K562 (cell line): ENCODE results near the gene IL27RA. TPM values are rescaled to one million over a fixed set of nuclear protein-coding genes. Genes with fewer than 3 reads are reported as not detected.
A peak's percentile ranks its signal among the peaks of the same experiment; 100 is the strongest.

Experiments used
- GTF2A2 ChIP-seq: IDR thresholded peaks from 2 replicates; pipeline ENCODE4 v1.6.1; 2016; ENCODE audit warnings: mild to moderate bottlenecking, missing genetic modification characterization, missing compliant biosample characterization
- KDM1A ChIP-seq, 2 experiments: fragments of 450-650 bp; IDR thresholded peaks; 2 replicates each; pipeline ENCODE4 v1.6.1; 2016; ENCODE audit warnings: mild to moderate bottlenecking in 2 of 2
- PURB ChIP-seq: sonication (generic); formaldehyde crosslinking; IDR thresholded peaks from 2 replicates; pipeline ENCODE4 v1.9.0; 2021; ENCODE audit warnings: low read depth, mild to moderate bottlenecking, missing genetic modification reagents
- ZKSCAN8 ChIP-seq: fragments of 200-800 bp; sonication (Bioruptor generic); IDR thresholded peaks from 2 replicates; pipeline ENCODE4 v1.6.1; 2016; ENCODE audit warnings: missing genetic modification characterization, missing compliant biosample characterization
- ZNF263 ChIP-seq: sonication (generic); formaldehyde crosslinking; IDR thresholded peaks from 2 replicates; pipeline ENCODE4 v1.8.0; 2022; ENCODE audit warnings: mild to moderate bottlenecking, missing genetic modification reagents, borderline replicate concordance
- ZNF589 ChIP-seq: fragments of 200-800 bp; sonication (Bioruptor generic); IDR thresholded peaks from 2 replicates; pipeline ENCODE4 v1.6.1; 2016; ENCODE audit warnings: low read depth, missing genetic modification characterization, missing compliant biosample characterization
- polyA plus RNA-seq, 8 experiments: library from polyadenylated mRNA; depleted of rRNA in 4 of 8; stranded (reverse) in 5 of 8; unstranded in 3 of 8; fragments of >200 nt; fragmentation: Nextera tagmentation in 2 of 8; fragmentation: Illumina TruSeq in 1 of 8; extraction: Ambion mirVana in 2 of 8; extraction: Trizol in 1 of 8; gene quantifications; 2 replicates each; pipeline versions ENCODE4 v1.2.1 to v1.2.3, GENCODE V29; 2011 to 2014; ENCODE audit warnings: inconsistent platforms in 1 of 8, missing spikeins in 1 of 8
- total RNA-seq, 7 experiments: library from RNA; depleted of rRNA in 6 of 7; stranded (reverse); fragments of >200 nt in 6 of 7; fragmentation: Illumina TruSeq in 2 of 7; extraction: Trizol in 2 of 7; gene quantifications; 2 replicates each; pipeline versions ENCODE4 v1.2.1 to v1.2.3, GENCODE V29; 2011 to 2021; ENCODE audit warnings: low replicate concordance in 1 of 7
- TF ChIP-seq, protein P1 (sequence below): fragments of 450-650 bp; IDR thresholded peaks from 2 replicates; pipeline ENCODE4 v1.6.1; 2016; ENCODE audit warnings: mild to moderate bottlenecking, moderate library complexity
- TF ChIP-seq, protein P2 (sequence below): fragments of 450-650 bp; IDR thresholded peaks from 2 replicates; pipeline ENCODE4 v1.6.1; 2016; ENCODE audit warnings: low read depth

IL27RA gene
- total and polyA plus RNA-seq, 9 of the 15 experiments (the other 6 are each of a cell fraction or from before 2014, with no cell fraction given): 1.9 to 15.9 (median 12.0) TPM

GRCh38 chr19:14093117-14093823 lies 61.7 kb downstream of the IL27RA start (continued):
- TF ChIP-seq, protein P1, sequence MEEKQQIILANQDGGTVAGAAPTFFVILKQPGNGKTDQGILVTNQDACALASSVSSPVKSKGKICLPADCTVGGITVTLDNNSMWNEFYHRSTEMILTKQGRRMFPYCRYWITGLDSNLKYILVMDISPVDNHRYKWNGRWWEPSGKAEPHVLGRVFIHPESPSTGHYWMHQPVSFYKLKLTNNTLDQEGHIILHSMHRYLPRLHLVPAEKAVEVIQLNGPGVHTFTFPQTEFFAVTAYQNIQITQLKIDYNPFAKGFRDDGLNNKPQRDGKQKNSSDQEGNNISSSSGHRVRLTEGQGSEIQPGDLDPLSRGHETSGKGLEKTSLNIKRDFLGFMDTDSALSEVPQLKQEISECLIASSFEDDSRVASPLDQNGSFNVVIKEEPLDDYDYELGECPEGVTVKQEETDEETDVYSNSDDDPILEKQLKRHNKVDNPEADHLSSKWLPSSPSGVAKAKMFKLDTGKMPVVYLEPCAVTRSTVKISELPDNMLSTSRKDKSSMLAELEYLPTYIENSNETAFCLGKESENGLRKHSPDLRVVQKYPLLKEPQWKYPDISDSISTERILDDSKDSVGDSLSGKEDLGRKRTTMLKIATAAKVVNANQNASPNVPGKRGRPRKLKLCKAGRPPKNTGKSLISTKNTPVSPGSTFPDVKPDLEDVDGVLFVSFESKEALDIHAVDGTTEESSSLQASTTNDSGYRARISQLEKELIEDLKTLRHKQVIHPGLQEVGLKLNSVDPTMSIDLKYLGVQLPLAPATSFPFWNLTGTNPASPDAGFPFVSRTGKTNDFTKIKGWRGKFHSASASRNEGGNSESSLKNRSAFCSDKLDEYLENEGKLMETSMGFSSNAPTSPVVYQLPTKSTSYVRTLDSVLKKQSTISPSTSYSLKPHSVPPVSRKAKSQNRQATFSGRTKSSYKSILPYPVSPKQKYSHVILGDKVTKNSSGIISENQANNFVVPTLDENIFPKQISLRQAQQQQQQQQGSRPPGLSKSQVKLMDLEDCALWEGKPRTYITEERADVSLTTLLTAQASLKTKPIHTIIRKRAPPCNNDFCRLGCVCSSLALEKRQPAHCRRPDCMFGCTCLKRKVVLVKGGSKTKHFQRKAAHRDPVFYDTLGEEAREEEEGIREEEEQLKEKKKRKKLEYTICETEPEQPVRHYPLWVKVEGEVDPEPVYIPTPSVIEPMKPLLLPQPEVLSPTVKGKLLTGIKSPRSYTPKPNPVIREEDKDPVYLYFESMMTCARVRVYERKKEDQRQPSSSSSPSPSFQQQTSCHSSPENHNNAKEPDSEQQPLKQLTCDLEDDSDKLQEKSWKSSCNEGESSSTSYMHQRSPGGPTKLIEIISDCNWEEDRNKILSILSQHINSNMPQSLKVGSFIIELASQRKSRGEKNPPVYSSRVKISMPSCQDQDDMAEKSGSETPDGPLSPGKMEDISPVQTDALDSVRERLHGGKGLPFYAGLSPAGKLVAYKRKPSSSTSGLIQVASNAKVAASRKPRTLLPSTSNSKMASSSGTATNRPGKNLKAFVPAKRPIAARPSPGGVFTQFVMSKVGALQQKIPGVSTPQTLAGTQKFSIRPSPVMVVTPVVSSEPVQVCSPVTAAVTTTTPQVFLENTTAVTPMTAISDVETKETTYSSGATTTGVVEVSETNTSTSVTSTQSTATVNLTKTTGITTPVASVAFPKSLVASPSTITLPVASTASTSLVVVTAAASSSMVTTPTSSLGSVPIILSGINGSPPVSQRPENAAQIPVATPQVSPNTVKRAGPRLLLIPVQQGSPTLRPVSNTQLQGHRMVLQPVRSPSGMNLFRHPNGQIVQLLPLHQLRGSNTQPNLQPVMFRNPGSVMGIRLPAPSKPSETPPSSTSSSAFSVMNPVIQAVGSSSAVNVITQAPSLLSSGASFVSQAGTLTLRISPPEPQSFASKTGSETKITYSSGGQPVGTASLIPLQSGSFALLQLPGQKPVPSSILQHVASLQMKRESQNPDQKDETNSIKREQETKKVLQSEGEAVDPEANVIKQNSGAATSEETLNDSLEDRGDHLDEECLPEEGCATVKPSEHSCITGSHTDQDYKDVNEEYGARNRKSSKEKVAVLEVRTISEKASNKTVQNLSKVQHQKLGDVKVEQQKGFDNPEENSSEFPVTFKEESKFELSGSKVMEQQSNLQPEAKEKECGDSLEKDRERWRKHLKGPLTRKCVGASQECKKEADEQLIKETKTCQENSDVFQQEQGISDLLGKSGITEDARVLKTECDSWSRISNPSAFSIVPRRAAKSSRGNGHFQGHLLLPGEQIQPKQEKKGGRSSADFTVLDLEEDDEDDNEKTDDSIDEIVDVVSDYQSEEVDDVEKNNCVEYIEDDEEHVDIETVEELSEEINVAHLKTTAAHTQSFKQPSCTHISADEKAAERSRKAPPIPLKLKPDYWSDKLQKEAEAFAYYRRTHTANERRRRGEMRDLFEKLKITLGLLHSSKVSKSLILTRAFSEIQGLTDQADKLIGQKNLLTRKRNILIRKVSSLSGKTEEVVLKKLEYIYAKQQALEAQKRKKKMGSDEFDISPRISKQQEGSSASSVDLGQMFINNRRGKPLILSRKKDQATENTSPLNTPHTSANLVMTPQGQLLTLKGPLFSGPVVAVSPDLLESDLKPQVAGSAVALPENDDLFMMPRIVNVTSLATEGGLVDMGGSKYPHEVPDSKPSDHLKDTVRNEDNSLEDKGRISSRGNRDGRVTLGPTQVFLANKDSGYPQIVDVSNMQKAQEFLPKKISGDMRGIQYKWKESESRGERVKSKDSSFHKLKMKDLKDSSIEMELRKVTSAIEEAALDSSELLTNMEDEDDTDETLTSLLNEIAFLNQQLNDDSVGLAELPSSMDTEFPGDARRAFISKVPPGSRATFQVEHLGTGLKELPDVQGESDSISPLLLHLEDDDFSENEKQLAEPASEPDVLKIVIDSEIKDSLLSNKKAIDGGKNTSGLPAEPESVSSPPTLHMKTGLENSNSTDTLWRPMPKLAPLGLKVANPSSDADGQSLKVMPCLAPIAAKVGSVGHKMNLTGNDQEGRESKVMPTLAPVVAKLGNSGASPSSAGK: no peak
- TF ChIP-seq ZNF263 (CRISPR knock-in tag) (no peak), PURB (CRISPR knock-in tag) (no peak), ZNF589 (CRISPR knock-in tag) (no peak), KDM1A (IDR thresholded peaks at IDR 0.05) (peak; percentile 37 to 60; a peak in 3 of 4 replicates), ZKSCAN8 (no peak), GTF2A2 (tag) (no peak)
- TF ChIP-seq, protein P2, sequence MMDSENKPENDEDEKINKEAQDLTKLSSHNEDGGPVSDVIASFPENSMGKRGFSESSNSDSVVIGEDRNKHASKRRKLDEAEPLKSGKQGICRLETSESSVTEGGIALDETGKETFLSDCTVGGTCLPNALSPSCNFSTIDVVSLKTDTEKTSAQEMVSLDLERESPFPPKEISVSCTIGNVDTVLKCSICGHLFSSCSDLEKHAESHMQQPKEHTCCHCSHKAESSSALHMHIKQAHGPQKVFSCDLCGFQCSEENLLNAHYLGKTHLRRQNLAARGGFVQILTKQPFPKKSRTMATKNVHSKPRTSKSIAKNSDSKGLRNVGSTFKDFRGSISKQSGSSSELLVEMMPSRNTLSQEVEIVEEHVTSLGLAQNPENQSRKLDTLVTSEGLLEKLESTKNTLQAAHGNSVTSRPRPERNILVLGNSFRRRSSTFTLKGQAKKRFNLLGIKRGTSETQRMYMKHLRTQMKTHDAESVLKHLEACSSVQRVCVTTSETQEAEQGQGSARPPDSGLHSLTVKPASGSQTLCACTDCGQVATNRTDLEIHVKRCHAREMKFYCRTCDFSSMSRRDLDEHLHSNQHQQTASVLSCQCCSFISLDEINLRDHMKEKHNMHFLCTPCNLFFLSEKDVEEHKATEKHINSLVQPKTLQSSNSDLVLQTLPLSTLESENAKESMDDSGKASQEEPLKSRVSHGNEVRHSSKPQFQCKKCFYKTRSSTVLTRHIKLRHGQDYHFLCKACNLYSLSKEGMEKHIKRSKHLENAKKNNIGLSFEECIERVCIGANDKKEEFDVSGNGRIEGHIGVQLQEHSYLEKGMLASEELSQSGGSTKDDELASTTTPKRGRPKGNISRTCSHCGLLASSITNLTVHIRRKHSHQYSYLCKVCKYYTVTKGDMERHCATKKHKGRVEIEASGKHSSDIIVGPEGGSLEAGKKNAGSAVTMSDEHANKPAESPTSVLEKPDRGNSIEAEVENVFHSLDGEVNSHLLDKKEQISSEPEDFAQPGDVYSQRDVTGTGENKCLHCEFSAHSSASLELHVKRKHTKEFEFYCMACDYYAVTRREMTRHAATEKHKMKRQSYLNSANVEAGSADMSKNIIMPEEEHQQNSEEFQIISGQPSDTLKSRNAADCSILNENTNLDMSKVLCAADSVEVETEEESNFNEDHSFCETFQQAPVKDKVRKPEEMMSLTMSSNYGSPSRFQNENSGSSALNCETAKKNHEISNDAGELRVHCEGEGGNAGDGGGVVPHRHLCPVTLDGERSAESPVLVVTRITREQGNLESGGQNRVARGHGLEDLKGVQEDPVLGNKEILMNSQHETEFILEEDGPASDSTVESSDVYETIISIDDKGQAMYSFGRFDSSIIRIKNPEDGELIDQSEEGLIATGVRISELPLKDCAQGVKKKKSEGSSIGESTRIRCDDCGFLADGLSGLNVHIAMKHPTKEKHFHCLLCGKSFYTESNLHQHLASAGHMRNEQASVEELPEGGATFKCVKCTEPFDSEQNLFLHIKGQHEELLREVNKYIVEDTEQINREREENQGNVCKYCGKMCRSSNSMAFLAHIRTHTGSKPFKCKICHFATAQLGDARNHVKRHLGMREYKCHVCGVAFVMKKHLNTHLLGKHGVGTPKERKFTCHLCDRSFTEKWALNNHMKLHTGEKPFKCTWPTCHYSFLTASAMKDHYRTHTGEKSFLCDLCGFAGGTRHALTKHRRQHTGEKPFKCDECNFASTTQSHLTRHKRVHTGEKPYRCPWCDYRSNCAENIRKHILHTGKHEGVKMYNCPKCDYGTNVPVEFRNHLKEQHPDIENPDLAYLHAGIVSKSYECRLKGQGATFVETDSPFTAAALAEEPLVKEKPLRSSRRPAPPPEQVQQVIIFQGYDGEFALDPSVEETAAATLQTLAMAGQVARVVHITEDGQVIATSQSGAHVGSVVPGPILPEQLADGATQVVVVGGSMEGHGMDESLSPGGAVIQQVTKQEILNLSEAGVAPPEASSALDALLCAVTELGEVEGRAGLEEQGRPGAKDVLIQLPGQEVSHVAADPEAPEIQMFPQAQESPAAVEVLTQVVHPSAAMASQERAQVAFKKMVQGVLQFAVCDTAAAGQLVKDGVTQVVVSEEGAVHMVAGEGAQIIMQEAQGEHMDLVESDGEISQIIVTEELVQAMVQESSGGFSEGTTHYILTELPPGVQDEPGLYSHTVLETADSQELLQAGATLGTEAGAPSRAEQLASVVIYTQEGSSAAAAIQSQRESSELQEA: no peak
